Fibroblast of gingiva (primary cell): ENCODE results near the gene NUMA1.
A peak's percentile ranks its signal among the peaks of the same experiment; 100 is the strongest.

Experiments
- DNase-seq: peaks from one replicate; pipeline ENCODE4 v3.0.0-alpha.2; 2011; ENCODE audit warnings: low read depth

NUMA1 gene

GRCh38 chr11:72058416-72059034, 21.8 kb downstream of the NUMA1 start:
- no peak for DNase-seq

- DNase-seq = no peak
Observed at GRCh38 chr11:72048766-72049460, 31.4 kb downstream of the NUMA1 start.

GRCh38 chr11:72045849-72046248, 34.5 kb downstream of the NUMA1 start:
- DNase-seq = peak; percentile 23

DNA sequence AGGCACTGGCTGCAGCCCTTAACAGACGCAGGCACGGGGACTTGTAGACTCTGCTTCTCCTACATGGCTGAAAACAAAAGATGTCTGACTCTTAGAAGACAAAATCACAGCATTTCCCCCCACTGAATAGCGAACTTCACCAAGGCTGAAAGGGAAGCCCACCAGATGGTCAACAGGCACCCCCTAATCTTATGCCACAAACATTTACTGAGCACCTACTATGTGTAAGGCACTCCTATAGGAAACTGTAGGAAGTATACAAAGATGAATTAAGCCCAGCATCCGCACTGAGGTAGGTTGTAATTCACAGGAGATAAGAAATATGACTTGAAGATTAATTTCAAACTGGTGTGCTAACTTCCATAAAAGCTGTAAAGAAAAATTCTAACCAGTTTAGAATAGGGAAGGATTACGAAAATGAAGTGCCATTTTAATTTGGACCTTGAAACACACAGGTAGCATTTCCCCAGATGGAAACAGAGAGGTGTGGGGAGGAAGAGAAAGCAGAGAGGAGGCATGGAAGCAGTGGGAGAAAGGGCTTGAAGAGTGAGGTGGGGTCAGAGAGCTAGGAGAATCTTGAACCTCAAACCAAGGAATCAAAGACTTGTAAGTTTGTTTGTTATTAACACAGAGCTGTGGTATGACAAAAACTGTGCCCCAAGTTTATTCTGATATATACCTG, 38.1 kb downstream of the NUMA1 start:
- DNase-seq = no peak

DNA sequence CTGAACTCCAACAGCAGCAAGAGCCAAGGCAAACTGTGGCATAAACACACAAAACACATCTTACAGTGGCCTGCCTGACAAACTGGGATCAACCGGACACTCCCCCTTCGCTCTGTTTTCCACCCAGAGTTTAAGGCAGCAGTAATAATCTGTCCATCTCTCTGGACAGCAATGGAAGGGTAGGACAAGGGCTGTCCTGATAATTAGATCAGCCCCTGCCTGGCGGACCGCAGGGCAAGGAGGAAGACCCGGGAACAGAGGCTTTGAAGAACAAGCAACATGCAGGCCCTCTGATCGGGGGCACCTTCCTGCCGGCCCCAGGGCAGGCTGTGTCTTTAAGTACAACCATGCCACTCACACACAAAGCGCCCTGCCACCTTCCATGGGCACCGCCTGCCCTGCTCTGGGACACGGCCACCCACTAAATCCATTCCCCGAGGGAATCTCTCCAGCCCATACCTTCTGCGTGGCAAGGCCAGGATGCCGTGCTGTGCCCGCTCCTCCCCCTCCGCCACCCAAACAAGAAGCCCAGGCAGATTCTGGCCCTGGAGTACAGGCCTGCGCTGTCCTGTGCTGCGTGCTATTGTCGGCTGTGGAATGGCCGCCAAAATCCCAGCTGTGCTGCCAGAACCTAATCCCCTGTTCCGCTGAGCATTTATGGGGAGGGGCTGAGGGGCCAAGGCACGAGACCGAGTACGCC, 38.8 kb downstream of the NUMA1 start:
- DNase-seq = peak; percentile 82

- peak; percentile 95 for DNase-seq
Observed at GRCh38 chr11:72040491-72041363, 39.6 kb downstream of the NUMA1 start.

- DNase-seq = no peak
Observed at GRCh38 chr11:72039856-72040401, 40.4 kb downstream of the NUMA1 start.

DNA sequence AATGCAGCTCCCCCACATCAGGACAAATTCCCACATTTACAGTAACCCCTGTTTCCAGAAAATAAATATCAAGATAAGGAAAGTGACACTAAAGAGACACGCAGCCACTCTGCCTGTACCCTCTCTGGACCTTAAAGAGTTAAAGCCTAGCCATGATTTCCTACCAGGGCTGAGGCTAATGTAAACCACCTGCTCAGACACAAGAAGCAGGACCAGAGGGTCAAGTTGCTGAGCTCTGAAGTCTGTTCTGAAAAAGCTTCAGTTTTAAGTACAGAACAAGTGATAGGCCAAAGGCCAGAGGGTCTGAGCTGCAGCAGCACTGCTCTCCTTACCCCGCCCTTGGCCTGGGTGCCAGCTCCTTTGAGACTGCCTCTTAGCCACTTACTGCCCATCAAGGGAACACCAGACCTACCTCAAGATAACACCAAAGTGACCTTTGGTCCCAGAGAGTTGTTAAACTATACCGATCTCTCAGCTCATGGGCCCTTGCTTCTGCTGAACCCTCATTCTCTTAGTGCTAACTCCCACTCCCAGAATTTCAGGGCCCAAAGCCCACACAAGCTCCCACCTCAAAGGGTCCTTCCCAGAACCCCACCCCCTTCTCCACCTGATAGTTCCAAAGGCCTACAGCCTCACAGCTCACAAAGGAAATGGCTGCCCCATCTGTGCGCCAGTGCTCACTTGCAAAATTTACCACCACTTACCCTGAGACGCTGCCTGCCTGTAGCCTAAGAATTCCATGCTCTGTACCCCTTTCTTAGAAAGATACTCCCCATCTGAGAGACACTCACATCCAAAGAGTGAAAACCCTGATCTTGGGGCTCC, 41.1 kb downstream of the NUMA1 start:
- peak; percentile 79 for DNase-seq

- DNase-seq = peak; percentile 84
Observed at GRCh38 chr11:72038491-72038890, 41.9 kb downstream of the NUMA1 start.

DNA sequence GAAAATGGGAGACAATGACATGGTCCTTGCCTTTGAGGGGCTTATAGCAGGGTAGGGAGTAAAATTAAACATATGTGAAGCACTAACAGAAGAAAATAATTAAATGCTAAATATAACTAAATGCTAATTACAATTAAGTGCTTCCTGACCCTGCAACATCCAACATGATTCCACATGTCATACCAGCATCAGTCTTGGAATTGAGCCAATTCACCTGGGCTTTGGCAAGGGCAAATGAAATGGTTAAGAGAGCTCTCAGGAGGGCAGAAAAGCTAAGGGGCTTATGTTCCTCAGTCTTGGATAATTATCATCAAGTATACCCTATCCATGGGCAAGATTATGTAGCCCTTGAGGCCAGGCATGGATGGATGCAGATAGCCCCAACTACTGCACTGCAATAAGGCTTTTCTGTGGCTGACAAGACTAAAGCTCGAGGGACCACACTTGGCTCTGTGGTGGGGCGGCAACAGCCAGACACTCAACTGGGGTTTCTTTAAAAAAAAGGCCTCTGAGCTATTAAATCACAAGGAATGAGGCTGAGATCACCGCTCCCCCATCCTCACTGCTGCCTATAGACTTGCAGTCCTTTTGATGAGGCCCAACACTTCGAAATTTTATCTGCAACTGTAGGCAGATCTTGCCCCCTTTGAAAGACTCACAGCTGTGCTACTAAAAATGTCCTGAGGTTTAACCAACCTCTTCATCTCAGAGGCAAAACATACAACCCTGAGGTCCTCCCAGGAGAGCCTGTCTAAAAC, 42.6 kb downstream of the NUMA1 start:
- peak; percentile 13 for DNase-seq

DNA sequence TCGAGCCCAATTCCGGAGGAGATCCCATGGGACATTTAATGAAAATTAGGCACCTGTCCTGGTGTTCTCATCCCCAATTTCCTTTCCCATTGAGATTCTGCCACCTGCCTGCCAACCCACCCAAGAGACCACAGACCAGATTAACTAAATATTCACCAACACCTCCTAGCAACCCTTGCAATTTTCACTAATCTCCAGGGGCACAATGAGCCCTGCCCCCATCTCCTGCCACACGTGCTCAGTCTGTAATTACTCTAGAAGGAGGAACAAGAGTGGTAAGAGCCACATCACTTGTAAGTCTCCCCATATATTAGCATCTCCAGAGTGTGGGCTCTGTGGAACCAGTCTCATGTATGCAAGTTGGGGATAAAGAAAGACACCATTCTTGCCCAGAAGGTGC, 43.7 kb downstream of the NUMA1 start:
- no peak for DNase-seq

DNA sequence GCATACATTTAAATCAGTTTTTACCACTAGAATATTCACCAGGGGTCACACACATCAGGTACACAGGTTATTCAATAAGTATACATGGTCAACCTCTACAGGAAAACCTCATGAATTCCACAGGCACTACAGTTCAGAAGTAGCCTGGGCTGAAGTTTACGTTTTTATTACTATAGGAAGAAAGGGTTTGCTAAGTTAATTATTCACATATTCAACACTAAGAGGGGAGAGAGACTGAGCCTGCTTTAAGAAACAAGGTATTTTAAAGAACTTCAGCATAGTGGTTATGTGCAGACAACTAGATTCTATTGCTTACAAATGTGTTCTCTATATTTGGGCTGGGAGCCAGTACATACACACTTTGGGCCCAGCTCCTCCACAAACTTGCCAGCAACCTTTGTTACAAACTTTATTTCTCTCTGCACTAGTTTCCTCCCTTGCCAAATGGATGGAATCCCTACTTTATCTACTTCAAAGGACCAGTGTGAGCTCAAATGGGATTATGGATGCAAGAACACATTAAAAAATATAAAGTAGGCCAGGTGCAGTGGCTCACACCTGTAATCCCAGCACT, 49.8 kb downstream of the NUMA1 start:
- DNase-seq = no peak

DNA sequence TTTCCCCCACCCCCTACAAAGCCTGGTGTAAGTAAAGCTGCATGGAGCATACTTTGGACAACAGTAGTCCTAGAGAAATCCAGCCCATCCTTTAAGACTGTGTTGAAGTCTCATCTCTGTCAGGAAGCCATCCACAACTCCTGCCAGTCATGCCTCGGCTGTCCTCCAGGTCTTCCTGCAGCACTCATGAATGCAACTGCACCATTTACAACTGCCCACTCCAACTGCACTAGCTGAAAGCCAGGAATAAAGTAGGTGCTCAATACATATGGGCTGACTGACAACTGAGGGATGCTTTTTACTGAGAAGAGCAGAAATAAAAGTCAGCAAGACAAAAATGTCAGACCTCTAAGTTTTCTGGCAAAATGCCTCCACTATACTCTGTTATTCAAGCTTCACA, 54.3 kb downstream of the NUMA1 start:
- DNase-seq = no peak

DNA sequence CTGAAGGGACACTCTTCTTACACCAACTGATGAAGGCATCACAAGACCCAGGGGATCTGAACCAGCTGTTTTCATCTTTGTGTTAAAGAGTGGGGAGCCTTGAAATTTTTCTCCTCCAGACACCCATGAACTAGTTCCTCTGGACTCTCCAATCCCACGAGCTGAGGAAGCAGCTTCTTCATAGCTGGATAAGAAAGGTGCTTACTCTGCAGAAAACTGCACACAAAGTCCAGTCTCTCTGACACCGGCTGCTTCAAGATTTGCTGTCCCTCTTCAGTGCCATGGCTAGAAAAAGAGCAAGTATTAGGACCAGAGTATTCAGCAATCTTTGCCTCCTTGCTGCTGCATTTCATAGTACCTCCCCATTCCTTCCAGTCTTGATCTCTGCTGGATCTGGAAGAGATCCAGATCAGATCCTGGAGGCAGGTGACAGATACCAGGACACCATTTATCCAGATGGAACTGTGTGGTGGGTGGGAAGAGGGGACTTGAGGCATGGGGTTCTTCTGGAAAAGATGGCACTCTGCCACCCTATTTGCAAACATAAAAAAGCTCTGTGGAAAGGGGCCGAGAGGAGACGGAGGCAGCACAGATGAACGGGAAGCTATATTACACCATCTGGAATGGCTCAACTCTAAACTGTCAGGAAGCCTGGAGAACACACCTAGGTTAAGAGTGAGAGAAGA, 56.1 kb downstream of the NUMA1 start:
- DNase-seq = no peak

GRCh38 chr11:72023335-72023734, 57.0 kb downstream of the NUMA1 start:
- no peak for DNase-seq

- DNase-seq = no peak
Observed at GRCh38 chr11:72018171-72018570, 62.2 kb downstream of the NUMA1 start.

GRCh38 chr11:72015511-72016061, 64.8 kb downstream of the NUMA1 start:
- DNase-seq = no peak

DNA sequence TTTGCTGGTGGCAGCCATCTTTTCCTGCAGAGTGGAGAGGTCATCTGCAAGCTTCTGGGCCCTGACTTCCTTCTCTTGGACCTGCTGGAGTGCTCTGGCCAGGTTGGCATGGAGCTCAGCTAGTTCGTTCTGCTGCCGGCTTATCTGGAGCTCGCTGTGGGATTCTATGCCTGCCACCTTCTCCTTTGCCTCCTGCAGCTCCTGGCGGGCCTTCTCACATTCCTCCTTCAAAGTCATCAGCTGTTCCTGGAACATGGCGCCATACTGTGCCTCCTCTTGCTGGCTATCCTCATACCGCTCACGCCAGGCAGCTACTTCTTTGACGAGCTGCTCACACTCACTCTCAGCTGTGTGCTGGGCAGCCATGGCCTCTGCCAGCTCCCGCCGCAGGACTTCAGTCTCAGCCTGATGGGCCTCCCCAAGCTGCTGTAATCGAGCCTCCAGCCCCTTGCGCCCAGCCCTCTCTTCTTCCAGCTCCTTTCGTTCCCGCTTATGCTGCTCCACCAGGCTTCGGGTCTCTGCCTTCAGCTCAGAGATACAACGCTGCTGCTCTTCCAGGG, 65.5 kb downstream of the NUMA1 start:
- DNase-seq = no peak
